Muscle of leg (tissue), 11 donors: ENCODE data around the gene TMBIM1. TPM values are rescaled to one million over a fixed set of nuclear protein-coding genes. Genes with fewer than 3 reads are reported as not detected.
A peak's percentile ranks its signal among the peaks of the same experiment; 100 is the strongest.

Experiments
- DNase-seq: peaks from one replicate; pipeline ENCODE4 v3.0.0; 2013
- H3K27ac ChIP-seq: one replicate; pipeline ENCODE4 v1.5.1; 2013; ENCODE audit warnings: mild to moderate bottlenecking, low read length, control low read depth
- H3K27me3 ChIP-seq: one replicate; pipeline ENCODE4 v1.6.1; 2013; ENCODE audit warnings: low read length; ENCODE audit not compliant: control insufficient read depth, insufficient read depth
- H3K36me3 ChIP-seq: one replicate; pipeline ENCODE4 v1.6.1; 2013; ENCODE audit warnings: low read length; ENCODE audit not compliant: control insufficient read depth, insufficient read depth
- H3K4me1 ChIP-seq: one replicate; pipeline ENCODE4 v1.6.1; 2013; ENCODE audit warnings: low read length; ENCODE audit not compliant: control insufficient read depth, insufficient read depth
- H3K4me3 ChIP-seq: one replicate; pipeline ENCODE4 v1.5.1; 2013; ENCODE audit warnings: low read length, control low read depth
- H3K9me3 ChIP-seq: replicated peaks from 2 replicates; pipeline ENCODE4 v1.6.1; 2013; ENCODE audit warnings: low read depth, low read length; ENCODE audit not compliant: control insufficient read depth
- WGBS: methylation state at CpG from one replicate; pipeline ENCODE4 v1.1.5; 2013; ENCODE audit warnings: missing lambda C conversion rate; ENCODE audit not compliant: insufficient coverage; 5-methylcytosine and 5-hydroxymethylcytosine counted together
- polyA plus RNA-seq, 8 donors: library from polyadenylated mRNA; unstranded; fragments of 120-200 nt; gene quantifications; one replicate each; pipeline versions ENCODE4 v1.2.1 to v1.2.3, GENCODE V29; 2013; ENCODE audit warnings: inconsistent platforms in 1 of 8, low replicate concordance in 1 of 8; ENCODE audit not compliant: insufficient read length in 8 of 8, insufficient read depth in 1 of 8
- total RNA-seq: library from RNA; stranded (reverse); fragments of 120-200 nt; gene quantifications from one replicate; pipeline ENCODE4 v1.2.4, GENCODE V29; 2013

Gene TMBIM1
- total and polyA plus RNA-seq, 9 donors = 72.2 to 95.7 (median 77.8) TPM

DNA sequence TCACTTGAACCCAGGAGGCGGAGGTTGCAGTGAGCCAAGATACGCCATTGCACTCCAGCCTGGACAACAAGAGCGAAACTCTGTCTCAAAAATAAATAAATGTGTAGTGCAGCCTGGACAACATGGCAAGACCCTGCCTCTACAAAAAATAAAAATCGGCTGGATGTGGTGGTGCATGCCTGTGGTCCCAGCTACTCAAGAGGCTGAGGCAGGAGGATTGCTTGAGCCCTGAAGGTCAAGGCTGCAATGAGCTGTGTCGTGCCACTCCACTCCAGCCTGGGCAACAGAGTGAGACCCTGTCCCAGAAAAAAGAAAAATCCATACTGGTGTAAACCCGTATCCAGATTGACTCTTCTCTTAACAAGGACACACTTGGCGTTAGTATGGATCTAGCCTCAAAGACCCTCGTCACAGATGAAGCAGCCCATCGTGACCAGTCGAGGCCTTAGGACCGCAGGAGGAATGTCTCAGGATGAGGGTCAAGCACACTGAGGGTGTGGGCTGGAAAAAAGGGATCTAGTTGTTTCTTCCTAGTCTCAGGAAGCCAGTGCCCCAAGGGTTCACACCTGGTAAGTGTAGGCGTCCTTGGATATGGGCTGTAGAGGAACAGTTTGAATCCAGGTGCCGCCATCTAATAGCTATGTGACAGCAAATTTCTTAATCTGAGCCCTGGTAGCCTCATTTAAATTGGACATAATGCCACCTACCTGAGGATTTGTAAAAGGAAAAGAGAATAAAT lies 35.5 kb downstream of the TMBIM1 start:
- Histone ChIP-seq H3K27ac (peak overlapping the region; percentile 29), H3K36me3 (peaks cover 47% of the 10 kb centered on the region), H3K9me3 (no peaks in the 10 kb centered on the region), H3K4me3 (no peak overlapping the region), H3K4me1 (peaks cover 57% of the 10 kb centered on the region), H3K27me3 (no peaks in the 10 kb centered on the region)
- 91% methylated on average over 10 of the region's 13 CpGs for WGBS
- no peak for DNase-seq

DNA sequence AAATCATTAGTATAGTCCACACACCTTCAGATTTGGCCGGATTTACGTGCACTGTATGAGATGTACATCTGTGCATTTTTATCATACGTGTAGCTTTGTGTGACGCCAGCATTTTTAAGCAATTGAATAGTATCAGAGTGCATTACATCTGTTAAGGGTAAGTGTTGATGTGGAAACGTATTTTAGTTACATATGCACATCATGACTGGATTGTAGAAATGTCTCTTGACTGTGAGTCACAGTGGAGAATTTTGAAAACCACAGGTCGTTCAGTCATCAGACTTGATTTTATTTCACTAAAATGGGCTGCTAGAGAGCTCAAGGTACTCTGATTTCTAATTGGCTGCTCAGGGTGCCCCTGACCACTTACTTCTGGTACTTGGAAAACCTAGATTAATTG lies 36.9 kb downstream of the TMBIM1 start:
- DNase-seq = no peak
- 80% methylated on average over 1 of the region's 6 CpGs for WGBS
- Histone ChIP-seq H3K27me3 (no peaks in the 10 kb centered on the region), H3K4me3 (no peak overlapping the region), H3K9me3 (no peaks in the 10 kb centered on the region), H3K4me1 (peaks cover 43% of the 10 kb centered on the region), H3K36me3 (peaks cover 58% of the 10 kb centered on the region), H3K27ac (no peak overlapping the region)

DNA sequence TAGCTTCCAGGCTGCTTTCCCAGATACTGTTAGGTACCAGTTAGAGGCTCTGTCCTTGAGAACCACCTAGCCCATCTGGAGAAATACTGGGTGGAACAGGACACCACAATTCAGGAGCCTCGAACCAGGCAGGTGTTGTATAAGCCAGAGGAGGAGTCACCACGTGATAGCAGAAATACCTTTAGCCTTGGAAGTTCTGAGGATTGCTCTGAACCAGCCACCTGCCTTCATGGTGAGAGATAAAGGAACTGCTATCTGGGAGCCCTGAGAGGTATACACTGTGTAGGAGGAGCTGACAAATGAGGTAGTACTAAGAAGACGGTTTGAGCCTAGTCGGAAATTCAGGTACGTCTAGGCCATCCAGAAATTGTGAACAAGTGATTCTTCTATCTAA lies 39.1 kb downstream of the TMBIM1 start:
- peak overlapping the region; percentile 38 for H3K27ac ChIP-seq
- no peaks in the 10 kb centered on the region for H3K9me3 ChIP-seq
- H3K4me1 ChIP-seq = peaks cover 23% of the 10 kb centered on the region
- 84% methylated on average over 5 of the region's 5 CpGs for WGBS
- no peak for DNase-seq
- H3K36me3 ChIP-seq = peaks cover 80% of the 10 kb centered on the region
- H3K4me3 ChIP-seq = no peak overlapping the region
- no peaks in the 10 kb centered on the region for H3K27me3 ChIP-seq

DNA sequence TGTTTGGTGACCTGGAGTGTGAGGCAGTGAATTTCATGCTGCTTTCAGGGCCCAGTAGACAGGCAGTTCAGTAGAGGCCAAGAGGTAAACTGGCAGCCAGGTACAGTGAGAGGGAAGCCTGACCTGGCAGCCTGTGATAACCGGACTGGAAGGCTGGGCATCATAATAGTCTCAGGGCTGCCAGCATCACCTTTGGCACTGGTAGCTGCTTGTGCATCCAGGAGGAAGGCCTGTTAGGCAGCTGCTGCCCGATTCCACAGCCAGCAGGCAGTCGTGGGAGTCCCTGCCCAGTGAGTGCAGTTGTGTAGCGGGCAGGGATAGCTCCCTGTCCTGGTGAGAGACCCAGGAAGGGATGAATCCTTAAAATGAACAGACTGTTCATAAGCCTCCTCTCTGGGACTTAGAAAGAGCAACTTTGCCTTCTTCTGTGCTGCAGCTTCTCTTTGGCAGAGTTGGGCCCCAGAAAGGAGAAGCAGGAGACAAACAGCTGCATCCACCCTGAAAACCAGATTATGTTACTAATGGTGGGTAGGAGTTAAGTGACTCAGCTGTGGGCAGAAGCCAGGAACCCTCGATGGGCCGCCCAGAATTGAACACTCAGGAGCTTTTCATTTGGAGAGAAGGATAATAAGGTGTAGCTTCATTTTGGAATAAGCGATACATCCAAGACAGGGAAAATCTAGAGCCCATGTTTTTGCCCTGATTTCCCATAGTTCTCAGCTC lies 39.6 kb downstream of the TMBIM1 start:
- Histone ChIP-seq H3K4me3 (no peak overlapping the region), H3K27me3 (no peaks in the 10 kb centered on the region), H3K4me1 (peaks cover 18% of the 10 kb centered on the region), H3K27ac (peak overlapping the region; percentile 55), H3K36me3 (peaks cover 86% of the 10 kb centered on the region), H3K9me3 (no peaks in the 10 kb centered on the region)
- DNase-seq = peak; percentile 61
- 72% methylated on average over 5 of the region's 7 CpGs for WGBS

DNA sequence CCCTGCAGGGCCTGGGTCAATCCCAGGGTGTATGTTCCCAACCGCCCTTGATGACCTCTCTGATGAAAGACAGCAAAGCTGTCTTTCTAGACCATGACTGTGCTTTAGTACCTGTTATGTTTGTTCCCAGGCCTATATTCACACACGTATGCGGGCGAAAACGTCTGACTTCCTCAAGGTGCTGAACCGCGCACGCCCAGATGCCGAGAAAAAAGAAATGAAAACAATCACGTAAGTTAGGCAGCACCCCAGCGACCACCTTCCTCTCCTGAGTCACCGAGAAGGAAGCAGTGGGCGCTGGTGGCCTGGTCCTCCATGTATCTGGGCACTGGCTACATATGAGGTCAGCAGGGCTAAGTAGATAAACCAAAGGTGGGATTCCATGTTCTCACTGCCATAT lies 42.6 kb downstream of the TMBIM1 start:
- H3K36me3 ChIP-seq = peaks cover 98% of the 10 kb centered on the region
- H3K9me3 ChIP-seq = no peaks in the 10 kb centered on the region
- 97% methylated on average over 11 of the region's 13 CpGs for WGBS
- no peak overlapping the region for H3K27ac ChIP-seq
- no peak overlapping the region for H3K4me3 ChIP-seq
- peaks cover 14% of the 10 kb centered on the region for H3K4me1 ChIP-seq
- H3K27me3 ChIP-seq = no peaks in the 10 kb centered on the region
- no peak for DNase-seq

DNA sequence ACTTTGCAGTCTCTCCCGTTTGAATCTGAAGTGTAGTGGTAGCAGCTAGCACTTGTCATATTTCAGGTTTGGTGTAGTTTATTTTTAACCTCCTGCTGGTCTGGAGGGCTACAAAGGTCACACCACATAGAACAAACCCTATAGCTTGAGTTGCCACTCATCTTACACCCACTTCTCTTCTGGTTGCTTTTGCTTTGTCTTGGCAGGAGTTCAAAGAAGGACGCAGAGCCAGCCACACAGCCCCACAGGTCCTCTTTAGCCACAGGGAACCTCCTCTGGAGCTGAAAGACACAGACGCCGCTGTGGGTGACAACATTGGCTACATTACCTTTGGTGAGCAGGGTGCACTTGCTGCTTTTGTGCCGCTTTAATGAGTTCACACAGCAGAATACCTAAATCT lies 47.1 kb downstream of the TMBIM1 start:
- no peak for DNase-seq
- peaks cover 80% of the 10 kb centered on the region for H3K36me3 ChIP-seq
- H3K4me3 ChIP-seq = no peak overlapping the region
- H3K4me1 ChIP-seq = no peaks in the 10 kb centered on the region
- 85% methylated on average over 3 of the region's 5 CpGs for WGBS
- H3K27ac ChIP-seq = peak overlapping the region; percentile 0
- no peaks in the 10 kb centered on the region for H3K9me3 ChIP-seq
- H3K27me3 ChIP-seq = no peaks in the 10 kb centered on the region

DNA sequence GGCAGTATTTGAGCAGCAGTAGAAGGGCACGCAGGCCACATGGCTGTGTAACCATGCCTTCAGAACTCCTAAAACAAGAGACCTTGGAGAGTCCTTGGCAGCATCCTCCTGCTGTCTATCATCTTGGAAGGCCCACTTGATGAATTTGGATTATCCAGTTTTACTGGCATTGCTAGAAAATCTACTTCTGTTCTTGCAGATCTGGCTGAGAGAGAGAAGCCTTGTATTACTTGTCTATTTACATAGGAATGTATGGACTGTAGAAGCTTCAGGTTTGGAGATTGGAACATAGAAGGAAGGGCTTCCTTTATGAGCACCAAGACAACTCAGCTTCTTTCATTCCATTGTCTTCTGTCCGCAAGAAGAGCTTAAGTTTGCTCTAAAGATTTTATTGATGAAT lies 47.6 kb downstream of the TMBIM1 start:
- Histone ChIP-seq H3K4me1 (no peaks in the 10 kb centered on the region), H3K9me3 (no peaks in the 10 kb centered on the region), H3K27ac (no peak overlapping the region), H3K36me3 (peaks cover 80% of the 10 kb centered on the region), H3K27me3 (no peaks in the 10 kb centered on the region), H3K4me3 (no peak overlapping the region)
- no peak for DNase-seq
- WGBS = no CpG with 5 or more reads among the region's 2 CpGs

DNA sequence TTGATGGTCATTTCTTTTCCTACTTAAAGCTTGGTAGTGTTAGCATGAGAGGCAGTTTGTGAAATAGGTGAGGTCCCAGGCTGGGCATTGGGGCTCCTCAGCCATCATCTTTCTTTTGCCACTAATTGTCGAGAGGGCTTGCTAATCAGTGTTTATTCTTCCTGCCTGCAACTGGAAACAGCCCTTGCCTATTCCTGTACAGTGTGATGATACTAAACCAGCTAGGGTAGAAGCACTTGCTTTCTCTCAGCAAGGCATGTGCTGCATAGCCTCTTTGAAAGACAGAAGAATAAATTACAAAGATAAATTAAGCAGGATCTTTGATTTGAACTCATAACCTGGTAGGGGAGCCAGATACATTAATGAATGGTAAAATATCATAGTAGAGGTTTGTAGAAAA lies 48.1 kb downstream of the TMBIM1 start:
- Histone ChIP-seq H3K27ac (no peak overlapping the region), H3K27me3 (no peaks in the 10 kb centered on the region), H3K4me1 (no peaks in the 10 kb centered on the region), H3K36me3 (peaks cover 78% of the 10 kb centered on the region), H3K9me3 (no peaks in the 10 kb centered on the region), H3K4me3 (no peak overlapping the region)
- WGBS = 83% methylated on average over 1 of the region's 1 CpG
- no peak for DNase-seq

DNA sequence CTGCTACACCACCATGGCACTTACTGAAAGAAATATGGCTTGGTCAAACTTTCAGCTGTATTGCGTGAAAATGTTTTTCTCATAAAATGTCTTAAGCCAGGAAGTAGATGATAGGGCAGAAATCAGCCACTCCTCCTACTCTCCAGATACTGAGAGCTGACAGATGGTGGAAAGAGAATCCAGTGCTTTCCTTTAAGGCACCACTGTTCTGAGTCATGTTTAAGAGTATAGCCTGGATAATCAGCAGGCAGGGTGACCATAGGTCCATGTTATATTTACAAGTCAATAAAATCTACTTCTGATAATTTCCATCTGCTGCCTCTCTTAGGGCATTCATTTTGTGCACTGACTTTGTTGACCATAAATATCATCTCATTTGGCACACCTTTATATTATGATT lies 53.4 kb downstream of the TMBIM1 start:
- Histone ChIP-seq H3K36me3 (peaks cover 73% of the 10 kb centered on the region), H3K4me1 (no peaks in the 10 kb centered on the region), H3K27me3 (no peaks in the 10 kb centered on the region), H3K4me3 (no peak overlapping the region), H3K27ac (no peak overlapping the region), H3K9me3 (no peaks in the 10 kb centered on the region)
- DNase-seq = no peak
- WGBS = no CpG with 5 or more reads among the region's 1 CpG

DNA sequence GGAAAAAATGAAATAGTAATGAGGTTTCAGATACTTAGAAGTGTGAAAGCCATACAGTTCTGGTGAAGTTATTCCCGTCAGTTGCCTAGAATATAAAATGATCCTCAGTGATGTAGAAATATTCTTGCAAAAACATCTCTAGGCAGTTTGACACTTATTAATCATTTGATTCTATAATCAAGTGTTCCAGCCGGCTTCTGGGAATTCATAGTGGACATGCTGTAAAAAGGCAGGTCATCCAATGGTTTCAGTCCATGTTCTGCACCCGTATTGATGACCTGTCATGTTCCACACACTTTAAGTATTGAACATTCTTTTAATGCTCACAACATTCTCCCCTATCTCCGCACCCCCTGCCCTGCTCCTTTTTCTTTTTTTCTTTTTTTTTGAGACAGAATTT lies 55.5 kb downstream of the TMBIM1 start:
- Histone ChIP-seq H3K27ac (no peak overlapping the region), H3K9me3 (no peaks in the 10 kb centered on the region), H3K36me3 (peaks cover 77% of the 10 kb centered on the region), H3K4me1 (no peaks in the 10 kb centered on the region), H3K4me3 (no peak overlapping the region), H3K27me3 (no peaks in the 10 kb centered on the region)
- no CpG with 5 or more reads among the region's 4 CpGs for WGBS
- DNase-seq = no peak
